ENCODE data around the gene KRT75. TPM values are rescaled to one million over a fixed set of nuclear protein-coding genes. Genes with fewer than 3 reads are reported as not detected.

KRT75 gene
- total and polyA plus RNA-seq, 2 of the 4 experiments (the other 2 are of a cell fraction) = not detected

- no peaks in the 10 kb centered on the region for H3K79me1 ChIP-seq (ENCODE audit: low read depth in 1 of 2, low read length in 2 of 2)
- ChIA-PET POLR2A (ENCODE audit: unreplicated experiment) (no interaction called here), CTCF (no interaction called here)
- WGBS, 2 experiments (ENCODE audit: extremely low coverage in 2 of 2, insufficient read length in 1 of 2) = 50% methylated on average over 1 of the region's 1 CpG; no CpG with 5 or more reads in 1 of the 2 experiments
- dilution Hi-C loops (cut with HindIII; ENCODE audit: low sequenced_read_pairs, unreplicated experiment) = no loop called here
- no peak overlapping the region for H3K23ac ChIP-seq (ENCODE audit: low read depth, low read length)
- H2BK15ac ChIP-seq (ENCODE audit: low read depth, low read length) = no peak overlapping the region
- no peak overlapping the region for H3K56ac ChIP-seq (ENCODE audit: extremely low read depth, insufficient read depth, low read length)
- intact Hi-C loops (cut with micrococcal nuclease) = no loop called here
- H4K20me1 ChIP-seq (ENCODE audit: insufficient read depth, low read length) = no peaks in the 10 kb centered on the region
- no TSS peak for BruUV-seq (replicated peaks)
- no peak overlapping the region for H3K27ac ChIP-seq (ENCODE audit: insufficient read depth, low read length)
- no peak overlapping the region for H3K4me3 ChIP-seq (ENCODE audit: insufficient read depth, low read depth, low read length)
- no peak overlapping the region for H3K4ac ChIP-seq (ENCODE audit: low read depth, low read length)
- ATAC-seq (ENCODE audit: low read depth) (no peak), DNase-seq (no peak)
- H3K14ac ChIP-seq (replicated peaks; ENCODE audit: low read depth, low read length) = no peak overlapping the region
- H3K27me3 ChIP-seq (ENCODE audit: control insufficient read depth, insufficient read depth, low read length) = peaks cover 45% of the 10 kb centered on the region
- H2AK9ac ChIP-seq (replicated peaks; ENCODE audit: low read depth, low read length, poor library complexity) = no peak overlapping the region
- no peak overlapping the region for H2BK120ac ChIP-seq (ENCODE audit: low read depth, low read length)
- no peak overlapping the region for H3K4me2 ChIP-seq (ENCODE audit: low read depth, low read length)
- H3K9ac ChIP-seq (ENCODE audit: low read depth, low read length) = no peak overlapping the region
- H3K9me1 ChIP-seq (ENCODE audit: insufficient read depth, low read length) = no peaks in the 10 kb centered on the region
- no peak overlapping the region for H2BK5ac ChIP-seq (ENCODE audit: low read depth, low read length, poor library complexity, severe bottlenecking)
- H3K4me1 ChIP-seq (ENCODE audit: control insufficient read depth, insufficient read depth, low read length) = no peaks in the 10 kb centered on the region
- no peak overlapping the region for H2AK5ac ChIP-seq (ENCODE audit: low read depth, low read length)
- TF ChIP-seq CTCF (conservative IDR thresholded peaks at IDR 0.05; ENCODE audit: low read depth, low read length) (no peak), MXI1 (IDR thresholded peaks at IDR 0.05; ENCODE audit: borderline replicate concordance, low read depth, low read length) (no peak), FOS (IDR thresholded peaks at IDR 0.05; ENCODE audit: low read depth, low read length) (no peak), NFE2L2 (IDR thresholded peaks at IDR 0.05; ENCODE audit: low read depth, low read length) (no peak), MAFK (IDR thresholded peaks at IDR 0.05; ENCODE audit: low read depth, low read length) (no peak), RAD21 (IDR thresholded peaks at IDR 0.05; ENCODE audit: low read length) (no peak), ELK1 (IDR thresholded peaks at IDR 0.05; ENCODE audit: borderline replicate concordance, low read depth, low read length) (no peak), POLR2A (IDR thresholded peaks at IDR 0.05; ENCODE audit: low read depth, low read length) (no peak), RFX5 (IDR thresholded peaks at IDR 0.05; ENCODE audit: low read depth, low read length) (no peak), BHLHE40 (IDR thresholded peaks at IDR 0.05; ENCODE audit: low read depth, low read length) (no peak)
- in situ Hi-C loops (cut with MboI; ENCODE audit: low sequenced_read_pairs) = no loop called here
- no peak overlapping the region for H3K18ac ChIP-seq (ENCODE audit: low read depth, low read length)
- H4K91ac ChIP-seq (ENCODE audit: insufficient read depth, low read depth, low read length) = no peak overlapping the region
- no peak overlapping the region for H2BK20ac ChIP-seq (ENCODE audit: low read depth, low read length)
- no peaks in the 10 kb centered on the region for H3K9me3 ChIP-seq (ENCODE audit: control insufficient read depth, insufficient read depth, low read length)
- H4K8ac ChIP-seq (ENCODE audit: low read depth in 2 of 2, low read length in 2 of 2) = no peak overlapping the region
- H3K36me3 ChIP-seq (ENCODE audit: control insufficient read depth, insufficient read depth, low read length) = no peaks in the 10 kb centered on the region
- no peak overlapping the region for H4K5ac ChIP-seq (ENCODE audit: low read depth, low read length)
- H2AFZ ChIP-seq (replicated peaks; ENCODE audit: low read length, poor library complexity) = no peak overlapping the region
These were observed 36.0 kb downstream of the KRT75 start for GRCh38 chr12:52398176-52398575.

Measured in IMR-90 (cell line).